Ecto neural progenitor cell (in vitro differentiated cells): Measurements from ENCODE around the gene PIPOX.

ENCODE experiments used
- DNase-seq: peaks from one replicate; pipeline ENCODE4 v3.0.0-alpha.2; 2018; ENCODE audit warnings: low spot score

The PIPOX gene

DNA sequence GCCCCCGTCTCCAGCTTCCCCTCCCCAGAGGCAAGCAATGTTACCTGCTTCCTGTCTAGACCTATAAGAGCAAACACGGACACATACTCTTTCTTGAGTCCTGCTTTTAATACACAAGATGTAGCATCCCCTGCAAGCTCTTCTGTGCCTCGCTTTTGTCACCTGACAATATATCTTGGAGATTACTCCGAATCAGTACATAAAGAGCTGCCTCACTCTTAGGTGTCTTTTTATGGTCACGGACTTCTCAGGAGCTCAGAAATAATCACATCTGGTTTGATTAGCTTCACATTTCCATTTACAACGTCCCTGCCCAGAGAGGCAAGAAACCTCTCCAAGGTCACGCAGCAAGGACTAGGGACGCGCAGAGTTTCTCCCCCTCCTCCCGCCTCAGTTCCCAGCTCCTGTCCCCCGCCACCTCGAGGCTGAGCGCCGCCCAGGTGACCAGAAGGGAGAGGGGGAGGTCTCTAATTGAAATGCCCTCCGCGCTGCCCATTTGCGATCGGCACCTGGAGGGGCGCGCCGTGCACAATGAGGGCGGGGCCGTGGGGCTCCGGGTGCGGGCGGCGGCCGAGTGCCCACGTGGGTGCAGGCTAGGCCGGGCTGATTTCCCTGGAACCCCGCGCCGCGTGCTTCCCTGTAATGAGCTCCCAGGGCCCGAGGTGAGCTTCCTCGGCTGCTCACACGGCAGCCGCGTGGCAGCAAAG is 23.3 kb upstream of the PIPOX start:
- DNase-seq = peak; percentile 56

GRCh38 chr17:29020576-29020975 is 22.4 kb upstream of the PIPOX start:
- no peak for DNase-seq

DNA sequence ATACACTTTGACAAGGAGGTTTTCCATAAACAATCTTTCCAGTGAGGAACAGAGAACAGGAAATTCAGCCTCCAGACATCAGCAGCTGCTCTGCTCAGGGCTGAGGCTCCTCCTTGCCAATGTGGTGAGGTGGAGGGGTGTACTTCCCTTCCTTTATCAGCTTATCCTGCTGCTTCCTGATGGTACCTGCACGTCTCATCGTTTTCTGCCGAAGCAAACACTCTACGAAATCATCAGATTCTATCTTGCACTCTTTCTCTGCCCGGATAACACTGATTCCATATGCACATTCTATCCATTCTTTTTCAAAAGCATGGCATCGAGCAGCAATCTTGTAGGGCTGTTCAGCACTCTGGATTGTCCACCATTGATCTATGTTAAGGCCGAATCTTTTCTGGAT is 21.7 kb upstream of the PIPOX start:
- no peak for DNase-seq

DNA sequence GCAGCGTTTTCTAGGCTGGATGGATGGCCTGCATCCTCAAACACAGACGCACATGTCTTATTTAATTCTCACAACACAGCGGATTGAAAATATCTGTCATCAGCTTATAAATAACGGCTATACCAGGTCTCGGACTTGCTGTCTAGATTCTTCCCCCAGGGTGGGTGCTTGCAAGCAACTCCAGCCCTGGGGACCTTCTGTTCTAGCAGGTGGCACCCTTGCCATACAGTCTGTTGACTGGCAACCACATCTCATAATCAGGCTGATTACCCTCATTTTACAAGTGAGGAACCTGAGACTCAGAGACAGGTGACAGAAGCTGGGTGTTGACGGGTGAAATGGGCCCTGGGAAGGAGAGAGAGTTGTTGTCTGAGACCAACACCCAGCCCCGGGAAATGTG is 20.9 kb upstream of the PIPOX start:
- no peak for DNase-seq

- DNase-seq = no peak
These were observed 18.5 kb upstream of the PIPOX start for GRCh38 chr17:29024316-29024952.

DNA sequence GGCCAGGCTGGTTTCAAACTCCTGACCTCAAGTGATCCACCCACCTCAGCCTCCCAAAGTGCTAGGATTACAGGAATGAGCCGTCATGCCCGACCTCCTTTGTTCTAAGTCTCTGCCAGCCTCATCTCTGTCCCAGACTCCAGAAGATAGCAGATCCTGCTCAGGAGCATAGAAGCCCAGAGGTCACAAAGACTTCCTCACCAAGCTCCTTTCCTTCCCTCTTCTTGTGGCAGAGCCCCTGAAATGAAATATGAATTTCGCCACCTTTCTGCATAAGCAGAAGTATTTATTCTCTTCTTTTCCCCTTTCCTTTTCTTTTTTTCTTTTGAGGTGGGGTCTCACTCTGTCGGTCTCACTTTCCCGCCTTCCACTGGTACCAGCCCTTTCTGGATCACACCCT is 11.5 kb upstream of the PIPOX start:
- DNase-seq = no peak

DNA sequence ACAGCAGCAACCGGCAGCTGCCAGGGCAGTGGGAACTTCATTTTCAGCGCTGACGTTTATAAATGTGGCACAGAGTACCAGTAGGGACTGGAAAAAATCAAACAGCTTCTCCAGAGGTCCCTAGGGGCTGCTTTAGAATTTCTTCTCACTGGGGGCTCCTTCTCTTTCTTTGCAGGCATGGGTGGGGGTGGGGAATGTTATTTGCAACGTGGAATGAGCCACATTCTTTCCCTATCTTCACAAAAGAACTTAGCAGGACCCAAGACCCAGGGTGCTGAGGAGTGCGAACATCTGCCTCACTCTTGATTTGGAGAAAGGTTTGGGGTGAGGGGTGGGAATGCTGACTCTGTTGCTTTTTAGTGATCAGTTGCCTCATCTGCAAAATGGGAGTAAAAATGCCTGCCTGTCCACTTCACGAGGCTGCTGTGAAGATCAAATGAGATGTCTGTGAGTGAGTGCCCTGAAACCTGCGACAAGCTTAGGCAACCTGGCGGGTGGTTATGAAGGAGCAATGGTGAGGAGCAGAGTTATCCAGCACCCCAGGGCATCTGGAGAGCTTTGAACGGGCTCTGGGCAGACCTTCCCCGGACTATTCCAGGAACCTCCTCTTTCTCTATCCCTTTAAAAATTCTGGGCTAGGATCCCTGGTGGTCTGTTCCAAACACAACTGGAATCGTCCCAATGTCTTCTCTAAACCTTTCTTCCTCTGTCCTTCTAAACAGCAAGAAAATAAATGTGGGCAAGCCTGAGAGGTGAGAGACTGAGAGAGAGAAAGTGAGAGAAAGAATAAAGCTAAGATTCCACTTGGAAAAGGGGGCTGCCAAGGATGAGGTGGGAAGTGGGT is 10.7 kb upstream of the PIPOX start:
- DNase-seq = no peak

- no peak for DNase-seq
These were observed 10.1 kb upstream of the PIPOX start for GRCh38 chr17:29032857-29033197.

DNA sequence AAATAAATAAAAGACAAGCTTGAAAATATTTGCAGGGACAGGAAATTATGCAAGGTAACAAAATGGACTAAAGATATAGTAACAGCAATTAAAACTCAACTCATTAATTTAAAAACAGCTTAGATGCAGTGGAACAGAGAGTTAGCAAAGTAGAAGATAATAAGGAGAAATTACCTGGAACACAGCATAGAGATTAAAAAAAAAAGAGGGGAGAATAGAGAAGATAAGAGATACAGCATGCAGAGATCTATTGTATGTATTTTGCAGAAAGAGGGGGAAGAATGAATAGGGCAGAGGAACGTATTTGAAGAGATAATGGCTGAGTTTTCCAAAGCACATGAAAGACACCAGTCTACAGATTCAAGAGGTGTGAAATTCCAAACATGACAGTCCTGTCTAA is 8.4 kb upstream of the PIPOX start:
- DNase-seq = no peak

DNA sequence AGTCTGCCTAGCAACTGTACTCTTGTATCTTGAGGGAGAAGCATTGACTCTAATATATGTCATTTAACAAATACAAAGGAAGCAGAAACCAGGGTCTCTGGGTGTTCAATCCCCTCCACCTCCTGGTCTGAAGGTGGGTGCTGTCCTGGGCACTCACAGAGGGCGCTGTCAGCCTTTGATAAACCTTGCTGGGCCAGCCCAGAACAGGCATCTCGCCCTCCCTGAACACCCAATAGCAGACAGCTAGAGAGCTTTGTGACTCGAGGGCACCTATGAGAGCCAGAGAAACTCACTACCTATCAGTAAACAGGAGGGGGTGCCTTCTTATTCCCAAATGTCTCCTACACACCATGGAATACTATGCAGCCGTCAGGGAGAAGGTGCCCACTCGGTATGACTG is 6.4 kb upstream of the PIPOX start:
- DNase-seq = no peak

DNA sequence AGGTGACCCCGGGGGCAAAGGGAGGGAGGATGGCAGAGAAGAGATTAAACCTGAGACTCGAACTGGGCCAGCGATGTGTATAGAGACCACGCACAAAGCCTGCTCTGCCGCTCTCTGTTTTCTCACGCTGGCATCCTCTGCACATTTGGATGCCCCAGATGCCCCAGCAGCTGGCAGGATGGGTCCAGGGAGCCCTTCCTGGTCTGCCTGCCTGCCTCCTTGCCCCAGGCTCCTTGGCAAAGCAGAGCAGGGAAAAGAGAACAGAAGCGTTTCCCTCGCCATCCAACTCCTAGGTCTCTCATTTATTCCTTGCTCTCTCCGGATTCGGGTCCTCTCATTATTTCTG is 5.2 kb upstream of the PIPOX start:
- DNase-seq = no peak

- DNase-seq = no peak
These were observed 4.7 kb upstream of the PIPOX start for GRCh38 chr17:29038085-29038795.

GRCh38 chr17:29039764-29040598 is 3.0 kb upstream of the PIPOX start:
- DNase-seq = no peak

- DNase-seq = no peak
These were observed 1.9 kb upstream of the PIPOX start for GRCh38 chr17:29041091-29041490.

GRCh38 chr17:29041571-29041970 is 1.4 kb upstream of the PIPOX start:
- no peak for DNase-seq

DNA sequence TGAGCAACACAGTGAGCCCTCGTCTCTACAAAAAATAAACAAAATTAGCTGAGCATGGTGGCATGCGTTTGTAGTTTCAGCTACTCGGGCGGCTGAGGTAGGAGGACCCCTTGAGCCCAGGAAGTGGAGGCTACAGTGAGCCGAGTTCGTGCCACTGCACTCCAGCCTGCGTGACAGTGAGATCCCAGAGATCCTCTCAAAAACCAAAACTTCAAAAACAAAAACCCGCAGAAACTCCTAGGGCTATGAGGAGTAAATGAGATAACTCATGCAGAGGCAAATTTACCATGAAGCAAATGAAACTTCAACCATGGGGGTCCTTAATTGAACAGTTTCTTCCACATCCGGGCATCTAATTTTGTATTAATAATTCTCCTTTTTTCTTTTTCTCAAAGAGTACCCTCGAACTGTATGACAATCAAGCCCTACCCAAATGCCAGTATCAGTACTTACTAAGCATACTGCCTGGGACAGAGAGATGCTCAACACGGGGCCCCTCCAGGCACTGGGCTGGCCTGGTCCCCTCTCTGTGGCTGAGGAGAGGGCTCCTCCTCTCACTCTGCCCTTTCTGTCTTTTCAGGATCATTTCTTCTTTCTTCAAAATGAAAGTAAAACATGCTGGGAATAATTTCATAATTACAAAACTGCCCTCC is 789 bp upstream of the PIPOX start:
- no peak for DNase-seq

DNA sequence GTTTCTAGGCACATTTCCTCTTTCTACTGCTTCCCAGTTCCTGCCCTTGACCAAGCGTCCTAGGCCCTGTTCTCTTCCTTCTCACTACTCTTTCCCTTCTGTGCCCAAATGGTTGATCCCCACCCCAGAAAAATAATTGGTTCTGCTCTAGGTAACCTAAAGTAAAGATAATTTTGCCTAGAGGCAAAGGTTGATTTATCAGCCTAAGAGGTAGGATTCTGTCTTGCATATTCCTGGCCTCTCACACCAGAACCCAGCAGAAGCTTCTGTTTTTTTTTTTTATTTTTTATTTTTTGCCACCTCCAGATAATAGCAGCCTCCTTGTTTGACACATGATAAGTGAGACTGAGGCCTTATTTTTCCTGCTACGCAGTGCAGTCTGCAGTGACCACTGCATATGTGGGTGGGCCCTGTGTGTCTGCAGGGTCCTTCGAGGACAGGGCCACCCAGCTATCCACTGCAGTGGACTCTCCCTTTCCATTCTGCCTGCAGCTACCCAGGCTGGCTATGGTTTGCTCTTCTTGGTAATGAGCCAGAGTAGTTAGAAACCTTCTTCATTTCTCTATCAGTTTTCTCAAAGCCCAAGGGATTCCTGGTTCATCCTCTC is 701 bp downstream of the PIPOX start:
- DNase-seq = no peak

- no peak for DNase-seq
These were observed 2.1 kb downstream of the PIPOX start for GRCh38 chr17:29045026-29045425.

DNA sequence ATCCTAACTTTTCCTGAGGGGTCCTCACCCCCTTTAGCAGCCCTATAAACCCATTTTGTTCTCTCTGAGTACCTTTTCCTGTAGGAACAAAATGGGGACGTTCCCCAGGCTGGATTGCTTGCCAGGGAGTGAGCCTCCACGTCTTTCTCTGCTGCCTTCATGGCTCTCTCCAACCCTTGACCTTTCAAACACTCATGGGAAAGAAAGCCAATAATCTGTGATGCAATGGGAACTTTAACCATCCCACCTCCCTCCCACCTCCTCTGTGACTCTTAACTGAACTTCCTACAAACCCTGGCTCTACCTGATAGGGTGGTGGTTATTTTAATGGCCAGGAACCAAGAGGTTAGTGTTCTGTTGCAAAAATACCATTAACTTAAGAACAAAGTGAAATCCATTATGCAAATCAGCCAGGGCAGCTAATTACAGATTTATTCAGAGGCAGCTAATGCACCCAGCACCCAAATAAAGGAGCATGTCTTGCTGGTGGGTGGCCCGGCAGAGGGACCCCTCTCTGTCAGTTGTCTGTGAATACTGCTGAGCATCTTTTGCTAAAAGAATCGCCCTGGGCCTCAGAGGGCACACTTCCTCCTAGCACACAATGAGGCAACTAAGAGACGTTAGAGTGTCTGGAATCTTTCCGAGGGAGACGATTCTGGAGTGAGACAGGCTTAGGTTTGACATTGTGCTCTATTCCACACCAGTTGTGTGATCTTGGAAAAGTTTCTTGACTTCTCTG is 3.0 kb downstream of the PIPOX start:
- DNase-seq = no peak

- DNase-seq = no peak
These were observed 3.5 kb downstream of the PIPOX start for GRCh38 chr17:29046473-29046839.
